GM12878 (cell line): Measurements from ENCODE around the gene TMEM132C. TPM values are rescaled to one million over a fixed set of nuclear protein-coding genes. Genes with fewer than 3 reads are reported as not detected.

Experiments
- ATAC-seq: fragments of 200-7000 bp; cut with Tn5 transposase; 3 replicates; pipeline ENCODE4 v1.9.1; 2020; ENCODE audit warnings: mild to moderate bottlenecking, moderate library complexity
- BruUV-seq: library from RNA; stranded (reverse); fragments of 400-500 nt; replicated peaks from 2 replicates; lab custom pipeline; 2021; lab: Mats Ljungman, UMichigan
- CTCF ChIA-PET: fragments of 300-600 bp; sonication (Branson Sonifier 250); formaldehyde crosslinking; extraction: SDS; loops from one replicate; lab custom pipeline; 2021; ENCODE audit warnings: inconsistent platforms; lab: Yijun Ruan, JAX
- POLR2A ChIA-PET: fragments of 350-600 bp; formaldehyde crosslinking; extraction: SDS; loops from one replicate; lab custom pipeline; 2021; ENCODE audit warnings: inconsistent platforms; lab: Charles Lee
- RAD21 ChIA-PET: fragments of 300-600 bp; sonication (Branson Sonifier 250); formaldehyde crosslinking; loops from one replicate; lab custom pipeline; 2023; ENCODE audit warnings: antibody characterized with exemption; ENCODE audit not compliant: unreplicated experiment; lab: Charles Lee
- SMC1A ChIA-PET: fragments of 300-600 bp; sonication (Branson Sonifier 250); formaldehyde crosslinking; loops from one replicate; lab custom pipeline; 2023; ENCODE audit not compliant: unreplicated experiment, uncharacterized antibody; lab: Charles Lee
- DNase-seq: peaks from one replicate; pipeline ENCODE4 v3.0.0-alpha.2; 2011; ENCODE audit warnings: low read depth, low spot score
- FAIRE-seq: peaks from 3 replicates; lab custom pipeline; 2011; peaks lifted over from hg19 to GRCh38; lab: Jason Lieb, UNC
- H2AFZ ChIP-seq: 2 replicates; pipeline ENCODE4 v1.6.0; 2011; ENCODE audit warnings: low read depth, low read length, control low read depth; ENCODE audit not compliant: control insufficient read depth
- H3K27ac ChIP-seq: 2 replicates; pipeline ENCODE4 v1.5.1; 2011; ENCODE audit warnings: control low read depth; ENCODE audit not compliant: control insufficient read depth, insufficient read depth
- H3K27me3 ChIP-seq, 2 experiments: replicated peaks in 1 of 2; 2 replicates each; pipeline versions ENCODE4 v1.6.0 to v1.6.1; 2011; ENCODE audit warnings: low read length in 1 of 2; ENCODE audit not compliant: control insufficient read depth in 2 of 2, insufficient read depth in 2 of 2
- H3K36me3 ChIP-seq, 2 experiments: 2 replicates each; pipeline ENCODE4 v1.5.1; 2011; ENCODE audit warnings: low read length in 1 of 2; ENCODE audit not compliant: control insufficient read depth in 2 of 2, insufficient read depth in 2 of 2
- H3K4me1 ChIP-seq: 2 replicates; pipeline ENCODE4 v1.6.1; 2011; ENCODE audit warnings: mild to moderate bottlenecking, low read length, moderate library complexity, mixed read lengths; ENCODE audit not compliant: control insufficient read depth, insufficient read depth
- H3K4me2 ChIP-seq: 2 replicates; pipeline ENCODE4 v1.6.0; 2011; ENCODE audit warnings: control low read depth; ENCODE audit not compliant: control insufficient read depth, insufficient read depth
- H3K4me3 ChIP-seq: fragments of 200-600 bp; sonication (generic); 2 replicates; pipeline ENCODE4 v1.5.1; 2016
- H3K79me2 ChIP-seq: 2 replicates; pipeline ENCODE4 v1.6.0; 2011; ENCODE audit warnings: low read length; ENCODE audit not compliant: control insufficient read depth, insufficient read depth
- H3K9ac ChIP-seq: 2 replicates; pipeline ENCODE4 v1.8.0; 2011; ENCODE audit warnings: low read length, control low read depth, mixed read lengths; ENCODE audit not compliant: control insufficient read depth, insufficient read depth
- H3K9me3 ChIP-seq: replicated peaks from 3 replicates; pipeline ENCODE4 v1.5.1; 2011; ENCODE audit warnings: mild to moderate bottlenecking, low read length; ENCODE audit not compliant: control insufficient read depth, insufficient read depth
- H4K20me1 ChIP-seq: 2 replicates; pipeline ENCODE4 v1.6.0; 2011; ENCODE audit not compliant: control insufficient read depth, insufficient read depth
- BCL3 ChIP-seq: IDR thresholded peaks from 2 replicates; pipeline ENCODE4 v1.6.1; 2011; ENCODE audit warnings: borderline replicate concordance, low read depth, mild to moderate bottlenecking, moderate library complexity, low read length; ENCODE audit not compliant: insufficient read depth, poor library complexity, severe bottlenecking
- BMI1 ChIP-seq: fragments of 450-650 bp; IDR thresholded peaks from 2 replicates; pipeline ENCODE4 v1.6.1; 2016; ENCODE audit warnings: mild to moderate bottlenecking, moderate library complexity, borderline replicate concordance
- PRDM15 ChIP-seq: fragments of 450-650 bp; formaldehyde crosslinking; IDR thresholded peaks from 2 replicates; pipeline ENCODE4 v1.4.0; 2020; ENCODE audit warnings: mild to moderate bottlenecking, moderate library complexity
- WGBS: methylation state at CpG from one replicate; pipeline ENCODE4 v1.1.6; 2016; ENCODE audit warnings: low lambda C conversion rate; ENCODE audit not compliant: insufficient replicate concordance, insufficient coverage; ENCODE audit errors: missing lambda C conversion rate; 5-methylcytosine and 5-hydroxymethylcytosine counted together
- in situ Hi-C: fragments of 300-500 bp; cut with MboI; formaldehyde crosslinking; loops from 9 replicates; pipeline ENCODE4 v1.14.3; 2018; ENCODE audit warnings: mixed read lengths
- intact Hi-C: fragments of 100-400 bp; cut with micrococcal nuclease; formaldehyde crosslinking; loops from one replicate; pipeline ENCODE4 v1.14.2; 2022; ENCODE audit not compliant: unreplicated experiment
- polyA plus RNA-seq, 11 experiments: library from polyadenylated mRNA; depleted of rRNA in 4 of 11; unstranded in 6 of 11; stranded (reverse) in 5 of 11; fragments of >200 nt; fragmentation: Nextera tagmentation in 4 of 11; fragmentation: Illumina TruSeq in 1 of 11; extraction: Ambion mirVana in 4 of 11; extraction: Trizol in 1 of 11; gene quantifications; 1 replicate in 1 of 11; 2 replicates in 10 of 11; pipeline versions ENCODE4 v1.2.1 to v1.2.3, GENCODE V29; 2011 to 2016; ENCODE audit warnings: inconsistent platforms in 2 of 11, missing spikeins in 2 of 11, low read depth in 1 of 11
- total RNA-seq, 4 experiments: library from RNA; depleted of rRNA in 3 of 4; stranded (reverse); fragments of >200 nt in 3 of 4; fragmentation: Illumina TruSeq in 1 of 4; extraction: Trizol in 1 of 4; gene quantifications; 2 replicates each; pipeline versions ENCODE4 v1.2.1 to v1.2.3, GENCODE V29; 2013 to 2021

TMEM132C gene
- total and polyA plus RNA-seq, 10 of the 15 experiments (the other 5 are each of a cell fraction or from before 2014, with no cell fraction given), result not detected

DNA sequence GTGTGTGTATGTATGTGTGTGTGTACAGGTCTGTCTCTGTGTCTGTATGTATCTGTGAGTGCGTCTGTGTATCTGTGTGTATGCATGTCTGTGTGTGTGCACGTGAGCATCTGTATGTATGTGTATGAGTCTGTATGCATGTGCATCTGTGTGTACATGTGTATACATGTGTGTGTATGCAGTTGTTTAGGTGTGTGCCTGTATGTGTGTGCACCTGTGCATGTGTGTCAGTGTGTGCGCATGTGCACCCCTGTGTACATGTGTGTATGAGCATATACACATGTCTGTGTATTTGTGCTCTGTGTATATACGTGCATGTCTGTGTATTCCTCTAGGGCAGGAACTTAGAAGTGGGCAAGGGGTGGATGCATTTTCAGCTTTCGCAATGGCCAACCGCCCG, 116.0 kb downstream of the TMEM132C start:
- ChIA-PET SMC1A (no interaction called here), CTCF (no interaction called here), RAD21 (no interaction called here), POLR2A (no interaction called here)
- Histone ChIP-seq H3K9me3 (no peaks in the 10 kb centered on the region), H3K79me2 (no peaks in the 10 kb centered on the region), H3K36me3 (no peaks in the 10 kb centered on the region), H3K27me3 (no peaks in the 10 kb centered on the region), H3K27ac (no peak overlapping the region), H3K4me1 (no peaks in the 10 kb centered on the region), H3K4me3 (no peak overlapping the region), H3K4me2 (no peak overlapping the region), H4K20me1 (no peaks in the 10 kb centered on the region), H3K9ac (no peak overlapping the region), H2AFZ (no peak overlapping the region)
- intact Hi-C loops, result no loop called here
- 68% methylated on average over 7 of the region's 7 CpGs for WGBS
- in situ Hi-C loops, result no loop called here
- BruUV-seq, result no TSS peak
- no peak for DNase-seq
- ATAC-seq, result no peak
- no peak for FAIRE-seq
- TF ChIP-seq PRDM15 (CRISPR knock-in tag) (no peak), BCL3 (peak; percentile 38), BMI1 (no peak)
